GM23338 (cell line): ENCODE results near the gene POLE. TPM values are rescaled to one million over a fixed set of nuclear protein-coding genes. Genes with fewer than 3 reads are reported as not detected.

ENCODE experiments used
- ATAC-seq: fragments of 200-7000 bp; cut with Tn5 transposase; 3 replicates; pipeline ENCODE4 v1.9.1; 2020
- DNase-seq: peaks from one replicate; pipeline ENCODE4 v3.0.0-alpha.2; 2015; ENCODE audit warnings: low spot score
- H2AFZ ChIP-seq: fragments of 200-600 bp; sonication (generic); 2 replicates; pipeline ENCODE4 v1.8.0; 2016; ENCODE audit warnings: antibody characterized with exemption, mild to moderate bottlenecking, moderate library complexity
- H3F3A ChIP-seq: fragments of 200-600 bp; sonication (generic); replicated peaks from 2 replicates; pipeline ENCODE4 v1.8.0; 2017; ENCODE audit warnings: antibody characterized with exemption, mixed run types, low read depth
- H3K27ac ChIP-seq: fragments of 200-600 bp; sonication (generic); 2 replicates; pipeline ENCODE4 v1.6.1; 2016; ENCODE audit warnings: low read depth
- H3K27me3 ChIP-seq: fragments of 200-600 bp; sonication (generic); 2 replicates; pipeline ENCODE4 v1.8.0; 2016; ENCODE audit warnings: mild to moderate bottlenecking, mixed run types, moderate library complexity; ENCODE audit not compliant: insufficient read depth
- H3K36me3 ChIP-seq: fragments of 200-600 bp; sonication (generic); 2 replicates; pipeline ENCODE4 v1.8.0; 2016; ENCODE audit warnings: mild to moderate bottlenecking; ENCODE audit not compliant: insufficient read depth
- H3K4me1 ChIP-seq: fragments of 200-600 bp; sonication (generic); 2 replicates; pipeline ENCODE4 v1.8.0; 2016; ENCODE audit warnings: mild to moderate bottlenecking, moderate library complexity; ENCODE audit not compliant: insufficient read depth
- H3K4me2 ChIP-seq: fragments of 200-600 bp; sonication (generic); 2 replicates; pipeline ENCODE4 v1.7.1; 2017; ENCODE audit warnings: mixed run types
- H3K4me3 ChIP-seq: fragments of 200-600 bp; sonication (generic); 2 replicates; pipeline ENCODE4 v1.6.1; 2016; ENCODE audit warnings: mixed run types
- H3K79me2 ChIP-seq: fragments of 200-600 bp; sonication (generic); replicated peaks from 2 replicates; pipeline ENCODE4 v1.8.0; 2017; ENCODE audit warnings: mild to moderate bottlenecking; ENCODE audit not compliant: insufficient read depth
- H3K9me2 ChIP-seq: fragments of 200-600 bp; sonication (generic); 2 replicates; pipeline ENCODE4 v1.8.0; 2017; ENCODE audit not compliant: insufficient read depth
- H4K20me1 ChIP-seq: fragments of 200-600 bp; sonication (generic); replicated peaks from 2 replicates; pipeline ENCODE4 v1.8.0; 2017; ENCODE audit warnings: mild to moderate bottlenecking; ENCODE audit not compliant: insufficient read depth
- H3K27ac Mint-ChIP-seq: 2 replicates; pipeline ENCODE4 v1.8.0; 2020; ENCODE audit warnings: inconsistent platforms, mild to moderate bottlenecking, moderate library complexity, mixed read lengths
- H3K27me3 Mint-ChIP-seq: 3 replicates; pipeline ENCODE4 v1.8.0; 2022; ENCODE audit warnings: low read depth, mild to moderate bottlenecking, moderate library complexity, mixed read lengths, inconsistent platforms; ENCODE audit not compliant: insufficient read depth, poor library complexity
- H3K36me3 Mint-ChIP-seq: 3 replicates; pipeline ENCODE4 v1.8.0; 2021; ENCODE audit warnings: low read depth, mild to moderate bottlenecking, inconsistent platforms, moderate library complexity, mixed read lengths
- H3K4me1 Mint-ChIP-seq: 3 replicates; pipeline ENCODE4 v1.8.0; 2020; ENCODE audit warnings: mild to moderate bottlenecking, inconsistent platforms, mixed read lengths
- H3K4me3 Mint-ChIP-seq: 3 replicates; pipeline ENCODE4 v1.8.0; 2021; ENCODE audit warnings: moderate library complexity, mild to moderate bottlenecking, inconsistent platforms, mixed read lengths
- H3K9me3 Mint-ChIP-seq: 3 replicates; pipeline ENCODE4 v1.8.0; 2020; ENCODE audit warnings: moderate library complexity, mild to moderate bottlenecking, inconsistent platforms, mixed read lengths
- CREB1 ChIP-seq: fragments of 250-450 bp; sonication (Bioruptor Pico); IDR thresholded peaks from 2 replicates; pipeline ENCODE4 v1.5.0; 2020; ENCODE audit warnings: low read depth, mild to moderate bottlenecking, moderate library complexity
- CTCF ChIP-seq, 2 experiments: fragments of 200-600 bp in 1 of 2; sonication (generic) in 1 of 2; conservative IDR thresholded peaks; 2 replicates each; pipeline versions ENCODE4 v1.5.1 to v1.6.1; 2016 to 2017; ENCODE audit warnings: antibody characterized with exemption in 2 of 2, low read depth in 2 of 2, mild to moderate bottlenecking in 2 of 2, moderate library complexity in 1 of 2
- EZH2phosphoT487 ChIP-seq: fragments of 200-600 bp; sonication (generic); IDR thresholded peaks from one replicate; pipeline ENCODE4 v1.8.1; 2018; ENCODE audit warnings: antibody characterized with exemption; ENCODE audit not compliant: unreplicated experiment
- NANOG ChIP-seq: IDR thresholded peaks from 2 replicates; pipeline ENCODE4 v1.6.1; 2016; ENCODE audit warnings: antibody characterized with exemption, borderline replicate concordance
- POLR2AphosphoS5 ChIP-seq: IDR thresholded peaks from 2 replicates; pipeline ENCODE4 v1.6.1; 2016; ENCODE audit warnings: antibody characterized with exemption, low read depth
- ZNF114 ChIP-seq: fragments of 250-450 bp; sonication (Bioruptor Pico); IDR thresholded peaks from 2 replicates; pipeline ENCODE4 v1.5.0; 2020; ENCODE audit warnings: mild to moderate bottlenecking, moderate library complexity
- ZNF462 ChIP-seq: fragments of 250-450 bp; sonication (Bioruptor Pico); IDR thresholded peaks from 2 replicates; pipeline ENCODE4 v1.5.0; 2020; ENCODE audit warnings: mild to moderate bottlenecking, moderate library complexity
- polyA plus RNA-seq: library from polyadenylated mRNA; unstranded; fragments of >200 nt; fragmentation: Nextera tagmentation; extraction: Ambion mirVana; gene quantifications from 2 replicates; pipeline ENCODE4 v1.2.1, GENCODE V29; 2016
- total RNA-seq: library from RNA; depleted of rRNA; stranded (reverse); fragments of >200 nt; shearing (Covaris generic); gene quantifications from 2 replicates; pipeline ENCODE4 v1.2.3, GENCODE V29; 2014
- TF ChIP-seq, protein P1 (sequence below): IDR thresholded peaks from 2 replicates; pipeline ENCODE4 v1.6.1; 2016; ENCODE audit warnings: antibody characterized with exemption
- TF ChIP-seq, protein P2 (sequence below): IDR thresholded peaks from one replicate; pipeline ENCODE4 v1.6.1; 2018; ENCODE audit warnings: antibody characterized with exemption; ENCODE audit not compliant: unreplicated experiment

Gene POLE
- total and polyA plus RNA-seq, 2 experiments from 2014 or later, result 33.6 to 125 TPM

DNA sequence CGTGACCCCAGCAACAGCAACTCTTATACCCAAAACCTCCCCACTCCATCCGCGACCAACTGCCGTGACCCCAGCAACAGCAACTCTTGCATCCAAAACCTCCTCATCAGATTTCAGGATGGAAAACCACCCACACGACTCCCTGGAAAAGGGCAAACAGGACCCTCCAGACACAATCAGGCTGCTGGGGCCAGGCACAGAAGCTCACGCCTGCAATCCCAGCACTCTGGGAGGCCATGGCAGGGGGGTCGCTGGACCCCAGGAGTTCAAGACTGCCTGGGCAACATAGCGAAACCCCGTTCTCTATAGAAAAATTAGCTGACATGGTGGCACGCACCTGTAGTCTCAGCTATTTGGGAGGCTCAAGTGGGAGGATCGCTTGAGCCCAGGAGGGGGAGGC is 43.2 kb upstream of the POLE start (continued):
- TF ChIP-seq ZNF462 (CRISPR knock-in tag), result no peak
- TF ChIP-seq ZNF114 (CRISPR knock-in tag), result no peak
- TF ChIP-seq, protein P1, sequence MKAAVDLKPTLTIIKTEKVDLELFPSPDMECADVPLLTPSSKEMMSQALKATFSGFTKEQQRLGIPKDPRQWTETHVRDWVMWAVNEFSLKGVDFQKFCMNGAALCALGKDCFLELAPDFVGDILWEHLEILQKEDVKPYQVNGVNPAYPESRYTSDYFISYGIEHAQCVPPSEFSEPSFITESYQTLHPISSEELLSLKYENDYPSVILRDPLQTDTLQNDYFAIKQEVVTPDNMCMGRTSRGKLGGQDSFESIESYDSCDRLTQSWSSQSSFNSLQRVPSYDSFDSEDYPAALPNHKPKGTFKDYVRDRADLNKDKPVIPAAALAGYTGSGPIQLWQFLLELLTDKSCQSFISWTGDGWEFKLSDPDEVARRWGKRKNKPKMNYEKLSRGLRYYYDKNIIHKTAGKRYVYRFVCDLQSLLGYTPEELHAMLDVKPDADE, result no peak
- no peak for TF ChIP-seq EZH2phosphoT487

- no peak overlapping the region for H3K4me3 ChIP-seq
- peaks cover 28% of the 10 kb centered on the region for H3K36me3 ChIP-seq
- TF ChIP-seq, protein P1, result no peak
- TF ChIP-seq POLR2AphosphoS5, result no peak
- TF ChIP-seq EZH2phosphoT487, result no peak
- TF ChIP-seq CTCF (conservative IDR thresholded peaks at IDR 0.05; ENCODE audit: low read depth in 2 of 2), result no peak
- TF ChIP-seq, protein P2, sequence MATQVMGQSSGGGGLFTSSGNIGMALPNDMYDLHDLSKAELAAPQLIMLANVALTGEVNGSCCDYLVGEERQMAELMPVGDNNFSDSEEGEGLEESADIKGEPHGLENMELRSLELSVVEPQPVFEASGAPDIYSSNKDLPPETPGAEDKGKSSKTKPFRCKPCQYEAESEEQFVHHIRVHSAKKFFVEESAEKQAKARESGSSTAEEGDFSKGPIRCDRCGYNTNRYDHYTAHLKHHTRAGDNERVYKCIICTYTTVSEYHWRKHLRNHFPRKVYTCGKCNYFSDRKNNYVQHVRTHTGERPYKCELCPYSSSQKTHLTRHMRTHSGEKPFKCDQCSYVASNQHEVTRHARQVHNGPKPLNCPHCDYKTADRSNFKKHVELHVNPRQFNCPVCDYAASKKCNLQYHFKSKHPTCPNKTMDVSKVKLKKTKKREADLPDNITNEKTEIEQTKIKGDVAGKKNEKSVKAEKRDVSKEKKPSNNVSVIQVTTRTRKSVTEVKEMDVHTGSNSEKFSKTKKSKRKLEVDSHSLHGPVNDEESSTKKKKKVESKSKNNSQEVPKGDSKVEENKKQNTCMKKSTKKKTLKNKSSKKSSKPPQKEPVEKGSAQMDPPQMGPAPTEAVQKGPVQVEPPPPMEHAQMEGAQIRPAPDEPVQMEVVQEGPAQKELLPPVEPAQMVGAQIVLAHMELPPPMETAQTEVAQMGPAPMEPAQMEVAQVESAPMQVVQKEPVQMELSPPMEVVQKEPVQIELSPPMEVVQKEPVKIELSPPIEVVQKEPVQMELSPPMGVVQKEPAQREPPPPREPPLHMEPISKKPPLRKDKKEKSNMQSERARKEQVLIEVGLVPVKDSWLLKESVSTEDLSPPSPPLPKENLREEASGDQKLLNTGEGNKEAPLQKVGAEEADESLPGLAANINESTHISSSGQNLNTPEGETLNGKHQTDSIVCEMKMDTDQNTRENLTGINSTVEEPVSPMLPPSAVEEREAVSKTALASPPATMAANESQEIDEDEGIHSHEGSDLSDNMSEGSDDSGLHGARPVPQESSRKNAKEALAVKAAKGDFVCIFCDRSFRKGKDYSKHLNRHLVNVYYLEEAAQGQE, result no peak
- no peak for TF ChIP-seq CREB1 (CRISPR knock-in tag)
- TF ChIP-seq NANOG, result no peak
- TF ChIP-seq ZNF114 (CRISPR knock-in tag), result no peak
These were observed 42.6 kb upstream of the POLE start for GRCh38 chr12:132729541-132730320.

More at GRCh38 chr12:132729541-132730320, 42.6 kb upstream of the POLE start:
- H3K9me2 ChIP-seq, result no peaks in the 10 kb centered on the region
- H3K79me2 ChIP-seq, result no peaks in the 10 kb centered on the region
- H3K27ac Mint-ChIP-seq, result no peak overlapping the region
- no peak overlapping the region for H3K4me2 ChIP-seq
- H3K9me3 Mint-ChIP-seq, result peaks cover 19% of the 10 kb centered on the region
- H3K27me3 ChIP-seq, result no peaks in the 10 kb centered on the region
- H3K27ac ChIP-seq, result no peak overlapping the region
- H3K4me3 Mint-ChIP-seq, result no peak overlapping the region
- peaks cover 30% of the 10 kb centered on the region for H3K27me3 Mint-ChIP-seq
- DNase-seq, result no peak
- peaks cover 17% of the 10 kb centered on the region for H3F3A ChIP-seq
- H3K36me3 Mint-ChIP-seq, result peaks cover 96% of the 10 kb centered on the region
- H4K20me1 ChIP-seq, result peaks cover 16% of the 10 kb centered on the region; the same call in 1 of the 2 replicates
- no peaks in the 10 kb centered on the region; the same call in 2 of the 3 replicates for H3K4me1 Mint-ChIP-seq
- H3K4me1 ChIP-seq, result no peaks in the 10 kb centered on the region
- no peak overlapping the region for H2AFZ ChIP-seq
- no peak for ATAC-seq
